AG04449 (cell line): ENCODE data around the gene GNLY.
"Not testable (repeated sequence)": the region's sequence is repeated elsewhere in the genome, so short reads cannot be mapped to it uniquely, and the experiment has no call there.

Experiments
- CTCF ChIA-PET: fragments of 350-600 bp; formaldehyde crosslinking; extraction: SDS; loops from one replicate; lab custom pipeline; 2021; ENCODE audit warnings: antibody characterized with exemption; lab: Yijun Ruan, JAX
- POLR2A ChIA-PET: fragments of 400-600, 350-600 bp; formaldehyde crosslinking; extraction: SDS; loops from one replicate; lab custom pipeline; 2020; ENCODE audit warnings: antibody characterized with exemption, inconsistent platforms; lab: Yijun Ruan, JAX
- DNase-seq: peaks from one replicate; pipeline ENCODE4 v3.0.0-alpha.2; 2010; ENCODE audit warnings: low read depth, low spot score
- H3K4me3 ChIP-seq: 2 replicates; pipeline ENCODE4 v1.5.1; 2011; ENCODE audit warnings: low read depth, mild to moderate bottlenecking, control low read depth, low read length
- CTCF ChIP-seq: IDR thresholded peaks from one replicate; pipeline ENCODE4 v1.5.1; 2011; ENCODE audit warnings: mild to moderate bottlenecking, moderate library complexity, low read length, control low read depth, inconsistent platforms; ENCODE audit not compliant: insufficient read depth; ENCODE audit errors: missing control alignments

GNLY gene

DNA sequence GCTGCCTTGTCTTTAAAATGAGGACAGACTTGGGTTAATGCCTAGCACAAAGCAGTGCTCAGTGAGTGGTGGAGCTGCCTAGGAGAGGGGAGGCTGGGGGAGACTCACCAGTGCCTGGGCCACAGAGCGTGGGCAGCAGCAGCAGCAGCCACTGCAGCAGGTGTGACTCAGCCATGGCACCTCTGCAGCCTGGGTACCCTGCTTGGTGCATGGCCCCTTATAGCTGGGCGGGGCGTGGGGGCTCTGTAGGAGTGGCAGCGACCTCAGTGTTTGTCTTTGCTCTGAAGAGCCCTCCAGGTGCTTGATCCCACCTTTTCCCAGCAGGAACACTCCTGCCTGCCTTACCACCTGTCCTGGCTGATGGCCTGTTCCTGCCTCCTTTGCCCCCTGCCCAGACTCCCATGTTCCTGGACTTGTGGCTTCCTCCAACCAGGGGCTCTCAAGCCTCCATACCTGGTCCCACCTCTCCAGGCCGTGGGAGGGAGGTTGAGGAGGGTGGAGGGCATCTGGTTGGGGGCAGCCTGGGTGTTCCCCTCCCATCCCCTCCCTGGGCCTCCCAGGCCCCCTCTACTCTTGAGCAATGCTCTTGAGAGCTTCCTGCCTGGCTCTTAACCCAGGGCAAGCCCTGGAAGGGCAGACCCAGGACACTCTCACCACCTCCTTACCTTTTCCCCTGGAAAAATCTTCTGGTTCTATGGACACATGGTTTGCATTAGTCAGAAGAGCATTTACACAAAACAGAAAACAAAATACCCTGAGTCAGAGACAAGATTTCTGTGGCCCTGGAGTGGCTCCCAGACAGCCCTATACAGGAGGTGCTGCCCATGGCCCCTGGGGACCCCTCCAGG lies 25.9 kb upstream of the GNLY start, which contains the start of gene SFTPB:
SFTPB (minus strand) TSS at position 191 of the 848 bp plus-strand sequence; CDS start at position 175, 16 bp downstream.
- no peak for TF ChIP-seq CTCF
- ChIA-PET CTCF (interaction anchor here (0.9 to 4.0 kb wide), 6 partner anchors 8 to 39 kb away, joined by 3 to 32 read pairs (median 5); no protein-coding TSS in a partner anchor), POLR2A (interaction anchor here (0.7 kb wide), 1 partner anchor 17 kb away, joined by 3 read pairs; no protein-coding TSS in a partner anchor)
- no peak within 1 kb of the TSS for H3K4me3 ChIP-seq
- no peak for DNase-seq

DNA sequence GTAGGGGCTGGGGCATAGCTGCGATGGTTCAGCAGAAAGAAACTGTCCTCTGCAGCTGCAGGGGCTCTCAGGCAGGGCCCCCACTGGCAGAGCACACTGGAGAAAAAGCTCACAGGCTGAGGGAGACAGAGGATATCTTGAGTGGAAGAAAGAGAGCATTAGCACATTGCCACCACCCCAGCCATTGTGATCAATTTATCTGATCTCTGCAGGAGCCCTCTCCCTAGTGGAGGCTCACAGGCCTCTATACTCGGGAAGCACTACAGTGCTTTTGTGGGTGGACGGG lies 25.4 kb upstream of the GNLY start:
- no peak for TF ChIP-seq CTCF
- CTCF ChIA-PET: interaction anchor here (1.1 to 4.0 kb wide), 3 partner anchors 11 to 38 kb away, joined by 3 to 32 read pairs (median 6); no protein-coding TSS in a partner anchor
- no peak overlapping the region for H3K4me3 ChIP-seq
- no peak for DNase-seq
- POLR2A ChIA-PET: no interaction called here

GRCh38 chr2:85669549-85669948 lies 24.6 kb upstream of the GNLY start:
- TF ChIP-seq CTCF: no peak
- H3K4me3 ChIP-seq: no peak overlapping the region
- ChIA-PET CTCF (interaction anchor here (1.1 to 4.0 kb wide), 3 partner anchors 10 to 37 kb away, joined by 3 to 32 read pairs (median 6); no protein-coding TSS in a partner anchor), POLR2A (interaction anchor here (0.7 kb wide), 1 partner anchor 51 kb away, joined by 3 read pairs; no protein-coding TSS in a partner anchor)
- no peak for DNase-seq

- H3K4me3 ChIP-seq, POLR2A ChIA-PET, DNase-seq: not testable (repeated sequence)
- CTCF ChIA-PET: interaction anchor here (0.6 to 4.0 kb wide), 3 partner anchors 9 to 36 kb away, joined by 3 to 32 read pairs (median 6); no protein-coding TSS in a partner anchor
Observed at GRCh38 chr2:85670416-85670815, 23.7 kb upstream of the GNLY start.

GRCh38 chr2:85672456-85672855 lies 21.7 kb upstream of the GNLY start:
- ChIA-PET CTCF (interaction anchor here (1.1 to 16.4 kb wide), 4 partner anchors 12 to 43 kb away, joined by 5 to 207 read pairs (median 8); no protein-coding TSS in a partner anchor), POLR2A (no interaction called here)
- H3K4me3 ChIP-seq: no peak overlapping the region
- TF ChIP-seq CTCF: no peak
- no peak for DNase-seq

GRCh38 chr2:85673716-85674375 lies 20.3 kb upstream of the GNLY start:
- POLR2A ChIA-PET: no interaction called here
- CTCF ChIA-PET: interaction anchor here (1.0 to 16.4 kb wide), 10 partner anchors 10 to 143 kb away, joined by 3 to 207 read pairs (median 6); no protein-coding TSS in a partner anchor
- no peak for DNase-seq
- H3K4me3 ChIP-seq: no peak overlapping the region
- no peak for TF ChIP-seq CTCF
